Thyroid gland (tissue), 4 donors: ENCODE measurements around the gene C9orf72.

ENCODE experiments used
- POLR2A ChIP-seq, 2 donors: fragments of 450-650 bp; IDR thresholded peaks; one replicate each; pipeline ENCODE4 v1.6.1; 2017; ENCODE audit warnings: antibody characterized with exemption in 2 of 2, mild to moderate bottlenecking in 2 of 2, moderate library complexity in 1 of 2
- TF ChIP-seq, protein P1 (sequence below), 6 experiments: fragments of 200-600 bp in 3 of 6; fragments of 450-650 bp in 3 of 6; sonication (generic) in 3 of 6; IDR thresholded peaks; one replicate each; pipeline ENCODE4 v1.5.1; 2016 to 2019; ENCODE audit warnings: antibody characterized with exemption in 6 of 6, mild to moderate bottlenecking in 2 of 6, inconsistent platforms in 1 of 6, moderate library complexity in 1 of 6

DNA sequence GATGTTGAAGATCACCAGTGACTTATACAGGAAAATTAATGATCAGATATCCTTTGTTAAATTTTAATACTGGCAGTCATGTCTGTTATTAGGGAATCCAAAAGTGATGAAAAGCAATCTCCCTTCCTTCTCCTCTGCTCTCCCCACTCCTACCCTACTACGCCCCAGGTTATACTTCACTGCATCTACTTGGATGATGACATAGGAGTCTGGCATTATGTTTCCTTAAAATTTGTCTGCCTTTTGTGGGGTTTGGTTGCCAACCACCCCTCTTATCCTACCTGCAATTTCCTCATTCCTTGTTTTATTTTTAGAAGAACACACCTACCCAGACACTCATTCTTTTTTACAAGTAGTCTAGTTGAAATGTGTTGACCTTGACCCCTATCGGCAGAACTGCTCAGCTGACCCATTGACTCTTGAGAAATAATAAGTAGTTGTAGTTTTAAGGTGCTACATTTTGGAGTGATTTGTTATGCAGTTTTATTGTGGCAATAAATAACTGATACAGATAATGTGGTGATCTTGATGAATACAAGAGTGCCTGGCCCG, 38.5 kb downstream of the C9orf72 start:
- TF ChIP-seq, protein P1, sequence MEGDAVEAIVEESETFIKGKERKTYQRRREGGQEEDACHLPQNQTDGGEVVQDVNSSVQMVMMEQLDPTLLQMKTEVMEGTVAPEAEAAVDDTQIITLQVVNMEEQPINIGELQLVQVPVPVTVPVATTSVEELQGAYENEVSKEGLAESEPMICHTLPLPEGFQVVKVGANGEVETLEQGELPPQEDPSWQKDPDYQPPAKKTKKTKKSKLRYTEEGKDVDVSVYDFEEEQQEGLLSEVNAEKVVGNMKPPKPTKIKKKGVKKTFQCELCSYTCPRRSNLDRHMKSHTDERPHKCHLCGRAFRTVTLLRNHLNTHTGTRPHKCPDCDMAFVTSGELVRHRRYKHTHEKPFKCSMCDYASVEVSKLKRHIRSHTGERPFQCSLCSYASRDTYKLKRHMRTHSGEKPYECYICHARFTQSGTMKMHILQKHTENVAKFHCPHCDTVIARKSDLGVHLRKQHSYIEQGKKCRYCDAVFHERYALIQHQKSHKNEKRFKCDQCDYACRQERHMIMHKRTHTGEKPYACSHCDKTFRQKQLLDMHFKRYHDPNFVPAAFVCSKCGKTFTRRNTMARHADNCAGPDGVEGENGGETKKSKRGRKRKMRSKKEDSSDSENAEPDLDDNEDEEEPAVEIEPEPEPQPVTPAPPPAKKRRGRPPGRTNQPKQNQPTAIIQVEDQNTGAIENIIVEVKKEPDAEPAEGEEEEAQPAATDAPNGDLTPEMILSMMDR (IDR thresholded peaks at IDR 0.05), result peak in 1 of 6 experiments; percentile 8
- TF ChIP-seq POLR2A (IDR thresholded peaks at IDR 0.05), result no peak
